Skin epidermis (tissue), 12 donors: Measurements from ENCODE around the gene SCGB3A2.

Experiments
- H3K27ac ChIP-seq, 21 experiments: fragments of 200-600 bp; sonication (generic) in 11 of 21; one replicate each; pipeline ENCODE4 v1.5.0; 2020; ENCODE audit warnings: mild to moderate bottlenecking in 3 of 21, inconsistent platforms in 2 of 21, moderate library complexity in 2 of 21
- H3K4me3 ChIP-seq, 7 experiments: fragments of 200-600 bp; sonication (generic) in 2 of 7; one replicate each; pipeline ENCODE4 v1.5.0; 2020; ENCODE audit warnings: inconsistent platforms in 2 of 7, mild to moderate bottlenecking in 2 of 7, moderate library complexity in 1 of 7

SCGB3A2 gene

GRCh38 chr5:147878066-147878759, at the start of gene SCGB3A2:
TSS of gene SCGB3A2 (plus strand) at chr5:147878711. CDS start at chr5:147878804, 93 bp downstream.
- H3K27ac ChIP-seq = no peak within 1 kb of the TSS
- H3K4me3 ChIP-seq = no peak within 1 kb of the TSS

GRCh38 chr5:147830035-147830434, 48.5 kb upstream of the SCGB3A2 start:
- H3K4me3 ChIP-seq = no peak overlapping the region

GRCh38 chr5:147831465-147831864, 47.0 kb upstream of the SCGB3A2 start, which contains the start of gene SPINK1:
TSS of gene SPINK1 (minus strand) at chr5:147831671. CDS start at chr5:147831577, 94 bp downstream.
- H3K4me3 ChIP-seq = no peak within 1 kb of the TSS
- no peak within 1 kb of the TSS for H3K27ac ChIP-seq

More at GRCh38 chr5:147830035-147830434, 48.5 kb upstream of the SCGB3A2 start:
- H3K27ac ChIP-seq = no peak overlapping the region

GRCh38 chr5:147832541-147832940, 46.0 kb upstream of the SCGB3A2 start:
- Histone ChIP-seq H3K27ac (no peak overlapping the region), H3K4me3 (no peak overlapping the region)

- H3K4me3 ChIP-seq = no peak overlapping the region
Observed at GRCh38 chr5:147835386-147835798, 43.1 kb upstream of the SCGB3A2 start.

GRCh38 chr5:147836439-147836838, 42.1 kb upstream of the SCGB3A2 start:
- Histone ChIP-seq H3K27ac (no peak overlapping the region), H3K4me3 (no peak overlapping the region)

More at GRCh38 chr5:147835386-147835798, 43.1 kb upstream of the SCGB3A2 start:
- no peak overlapping the region for H3K27ac ChIP-seq

GRCh38 chr5:147842869-147843268, 35.6 kb upstream of the SCGB3A2 start:
- Histone ChIP-seq H3K4me3 (no peak overlapping the region), H3K27ac (no peak overlapping the region)

- H3K4me3 ChIP-seq = no peak overlapping the region
Observed at GRCh38 chr5:147844846-147845245, 33.7 kb upstream of the SCGB3A2 start.

GRCh38 chr5:147845618-147846017, 32.9 kb upstream of the SCGB3A2 start:
- no peak overlapping the region for H3K4me3 ChIP-seq
- no peak overlapping the region for H3K27ac ChIP-seq

More at GRCh38 chr5:147844846-147845245, 33.7 kb upstream of the SCGB3A2 start:
- no peak overlapping the region for H3K27ac ChIP-seq

- Histone ChIP-seq H3K4me3 (no peak overlapping the region), H3K27ac (no peak overlapping the region)
Observed at GRCh38 chr5:147849226-147849625, 29.3 kb upstream of the SCGB3A2 start.

- H3K4me3 ChIP-seq = no peak overlapping the region
- H3K27ac ChIP-seq = no peak overlapping the region
Observed at GRCh38 chr5:147851578-147851977, 26.9 kb upstream of the SCGB3A2 start.

- Histone ChIP-seq H3K4me3 (no peak overlapping the region), H3K27ac (no peak overlapping the region)
Observed at GRCh38 chr5:147852365-147852764, 26.1 kb upstream of the SCGB3A2 start.

GRCh38 chr5:147853372-147853987, 25.0 kb upstream of the SCGB3A2 start:
- H3K27ac ChIP-seq = no peak overlapping the region
- H3K4me3 ChIP-seq = no peak overlapping the region

- no peak overlapping the region for H3K4me3 ChIP-seq
- no peak overlapping the region for H3K27ac ChIP-seq
Observed at GRCh38 chr5:147854331-147854730, 24.2 kb upstream of the SCGB3A2 start.

- no peak overlapping the region for H3K27ac ChIP-seq
- no peak overlapping the region for H3K4me3 ChIP-seq
Observed at GRCh38 chr5:147854894-147855773, 23.4 kb upstream of the SCGB3A2 start.

- H3K27ac ChIP-seq = no peak overlapping the region
- H3K4me3 ChIP-seq = no peak overlapping the region
Observed at GRCh38 chr5:147855774-147856069, 22.8 kb upstream of the SCGB3A2 start.

- Histone ChIP-seq H3K4me3 (no peak overlapping the region), H3K27ac (no peak overlapping the region)
Observed at GRCh38 chr5:147856801-147857200, 21.7 kb upstream of the SCGB3A2 start.

- Histone ChIP-seq H3K4me3 (no peak overlapping the region), H3K27ac (no peak overlapping the region)
Observed at GRCh38 chr5:147857302-147858129, 21.0 kb upstream of the SCGB3A2 start.

- H3K4me3 ChIP-seq = no peak overlapping the region
- H3K27ac ChIP-seq = no peak overlapping the region
Observed at GRCh38 chr5:147858565-147858964, 19.9 kb upstream of the SCGB3A2 start.
